ENCODE results near the gene BSND. TPM values are rescaled to one million over a fixed set of nuclear protein-coding genes. Genes with fewer than 3 reads are reported as not detected.

BSND gene
- total RNA-seq, 1 donor from 2014 or later = not detected

DNA sequence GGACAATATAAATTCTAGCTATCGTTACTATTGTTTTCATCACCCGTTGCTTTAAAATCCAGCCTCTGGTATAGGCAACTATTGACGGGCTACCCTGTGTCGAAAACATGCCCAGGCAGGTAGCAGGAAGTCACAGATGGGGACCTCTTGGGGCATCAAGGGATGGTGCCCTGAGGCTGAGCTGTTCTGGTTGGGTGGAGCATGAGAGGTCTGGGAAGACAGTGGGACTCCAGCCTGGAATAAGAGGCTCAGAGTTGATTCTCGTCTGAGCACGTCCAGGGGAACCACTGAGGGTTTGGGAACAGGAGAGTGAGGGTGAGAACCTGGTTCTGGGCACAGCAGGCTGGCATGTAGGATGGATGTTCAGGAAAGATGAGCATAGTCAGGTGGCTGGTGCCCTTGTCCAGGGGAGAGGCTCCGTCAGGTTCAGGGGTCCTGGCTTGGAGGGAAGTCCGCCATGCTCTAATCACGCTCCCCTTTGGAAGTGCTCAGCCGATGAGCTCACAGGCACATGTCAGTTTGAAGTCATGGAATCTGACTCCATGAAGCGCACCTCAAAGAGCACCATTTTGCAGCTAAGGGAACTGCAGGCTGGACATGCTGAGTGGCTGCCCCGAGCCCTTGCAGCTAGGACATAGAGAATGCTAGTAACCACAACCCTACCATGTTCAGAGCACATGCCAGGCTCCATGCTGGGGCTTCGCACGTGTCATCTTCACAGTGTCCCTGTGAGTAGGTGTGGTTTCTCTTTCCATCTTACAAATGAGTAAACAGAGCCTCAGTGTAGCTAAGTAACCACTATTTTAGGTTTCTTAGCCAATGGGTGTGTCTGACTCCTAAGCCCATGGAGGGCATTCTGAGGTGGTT, 61.6 kb downstream of the BSND start:
- no peak for DNase-seq (ENCODE audit: low spot score)

DNA sequence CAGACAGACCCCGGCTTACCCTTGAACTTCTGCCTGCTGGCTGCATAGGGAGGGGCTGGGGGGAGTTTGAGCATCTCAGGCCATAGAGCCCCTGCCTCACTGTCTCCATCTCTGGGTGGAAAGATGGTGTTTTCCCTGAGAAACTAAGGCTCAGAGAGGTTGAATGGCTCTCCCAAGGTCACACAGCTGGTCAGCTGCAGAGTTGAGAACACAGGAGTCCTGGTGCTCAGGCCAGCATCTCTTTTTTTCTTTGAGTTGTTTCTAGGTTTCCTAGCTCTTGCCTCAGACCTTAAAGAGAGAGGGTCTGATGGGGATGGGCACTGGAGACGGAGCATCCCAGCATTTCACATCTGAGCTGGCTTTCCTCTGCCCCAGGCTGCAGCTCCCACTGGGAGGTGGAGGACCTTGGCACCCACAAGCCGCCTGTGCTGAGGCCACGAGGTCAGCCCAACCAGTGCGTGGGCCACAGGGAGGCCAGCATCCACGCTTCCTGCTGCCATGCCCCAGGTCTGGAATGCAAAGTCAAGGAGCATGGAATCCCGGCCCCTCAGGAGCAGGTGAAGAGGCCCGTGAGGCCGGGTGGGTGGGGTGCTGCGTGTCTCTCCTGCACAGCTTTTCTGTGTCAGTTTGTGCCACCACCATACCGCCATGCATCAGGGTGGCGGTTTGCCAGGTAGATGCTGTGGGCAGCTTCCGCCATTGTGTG, 62.4 kb downstream of the BSND start:
- DNase-seq (ENCODE audit: low spot score) = no peak

Other genes with a start within 250 kb of the BSND start
- 6.2 TPM for gene PARS2, start 234.4 kb upstream of the BSND start, total RNA-seq
- gene TTC22, start 197.6 kb upstream of the BSND start, total RNA-seq = 14.9 TPM
- 190 TPM for gene DHCR24, start 111.7 kb upstream of the BSND start, total RNA-seq
- 1.4 TPM for gene TMEM61, start 18.3 kb upstream of the BSND start, total RNA-seq
- 0.16 TPM for gene PCSK9, start 40.6 kb downstream of the BSND start, total RNA-seq
- 58.2 TPM for gene USP24, start 216.4 kb downstream of the BSND start, total RNA-seq